Stimulated activated CD4-positive, alpha-beta T cell treated with anti-CD3 and anti-CD28 coated beads, TNF-alpha, amount 100 ng/mL, for 4 hours (primary cell): Measurements from ENCODE around the gene PICK1.

Experiments used
- DNase-seq, 3 experiments: peaks; one replicate each; pipeline ENCODE4 v3.0.0-alpha.2; 2020; ENCODE audit warnings: low read depth in 3 of 3

Gene PICK1

GRCh38 chr22:38056969-38057891 lies at the start of gene PICK1:
Gene PICK1 (plus strand): TSS chr22:38057404. CDS start chr22:38057810, 406 bp downstream.
- peak; percentile 63 to 68 (median 66) for DNase-seq

GRCh38 chr22:38009000-38009806 lies 48.0 kb upstream of the PICK1 start:
- no peak for DNase-seq

GRCh38 chr22:38012604-38013072 lies 44.6 kb upstream of the PICK1 start:
- no peak for DNase-seq

- no peak for DNase-seq
These were observed 43.1 kb upstream of the PICK1 start for GRCh38 chr22:38014083-38014482.

GRCh38 chr22:38016182-38017151 lies 40.7 kb upstream of the PICK1 start:
- no peak for DNase-seq

GRCh38 chr22:38017272-38017920 lies 39.8 kb upstream of the PICK1 start:
- no peak for DNase-seq

- DNase-seq, result no peak
These were observed 39.0 kb upstream of the PICK1 start for GRCh38 chr22:38017939-38018885.

- no peak for DNase-seq
These were observed 38.0 kb upstream of the PICK1 start for GRCh38 chr22:38018938-38019827.

- no peak for DNase-seq
These were observed 36.0 kb upstream of the PICK1 start for GRCh38 chr22:38021206-38021605.

GRCh38 chr22:38023045-38023444 lies 34.2 kb upstream of the PICK1 start:
- no peak for DNase-seq

GRCh38 chr22:38025514-38025913 lies 31.7 kb upstream of the PICK1 start:
- no peak for DNase-seq

- DNase-seq, result no peak
These were observed 30.8 kb upstream of the PICK1 start for GRCh38 chr22:38026130-38027111.

- no peak for DNase-seq
These were observed 29.7 kb upstream of the PICK1 start for GRCh38 chr22:38027487-38027886.

- no peak for DNase-seq
These were observed 28.7 kb upstream of the PICK1 start for GRCh38 chr22:38028344-38029130.

GRCh38 chr22:38029370-38029769 lies 27.8 kb upstream of the PICK1 start:
- no peak for DNase-seq

GRCh38 chr22:38029901-38030300 lies 27.3 kb upstream of the PICK1 start:
- DNase-seq, result no peak
